Uterus (tissue), 4 donors: Measurements from ENCODE around the gene ARMS2. TPM values are rescaled to one million over a fixed set of nuclear protein-coding genes. Genes with fewer than 3 reads are reported as not detected.

Experiments used
- DNase-seq, 2 donors: peaks; one replicate each; pipeline ENCODE4 v3.0.0-alpha.2; 2019 to 2020
- H3K27ac ChIP-seq, 2 donors: fragments of 200-600 bp; sonication (generic); 1 replicate in 1 of 2; 2 replicates in 1 of 2; pipeline ENCODE4 v1.5.1; 2016 to 2018
- H3K27me3 ChIP-seq, 2 donors: fragments of 200-600 bp; sonication (generic); one replicate each; pipeline ENCODE4 v1.5.1; 2018 to 2019; ENCODE audit warnings: control low read depth in 1 of 2
- H3K36me3 ChIP-seq, 2 donors: fragments of 200-600 bp; sonication (generic); one replicate each; pipeline ENCODE4 v1.5.1; 2019; ENCODE audit warnings: control low read depth in 1 of 2
- H3K4me1 ChIP-seq, 2 donors: fragments of 200-600 bp; sonication (generic); one replicate each; pipeline ENCODE4 v1.5.1; 2018 to 2019; ENCODE audit warnings: control low read depth in 1 of 2
- H3K4me3 ChIP-seq, 2 donors: fragments of 200-600 bp; sonication (generic); 1 replicate in 1 of 2; 2 replicates in 1 of 2; pipeline ENCODE4 v1.5.1; 2018 to 2019; ENCODE audit warnings: mild to moderate bottlenecking in 1 of 2
- H3K9me3 ChIP-seq, 2 donors: fragments of 200-600 bp; sonication (generic); one replicate each; pipeline ENCODE4 v1.5.1; 2019; ENCODE audit warnings: control low read depth in 1 of 2
- CTCF ChIP-seq, 4 experiments: fragments of 200-600 bp in 2 of 4; fragments of 450-650 bp in 2 of 4; sonication (generic) in 2 of 4; IDR thresholded peaks; one replicate each; pipeline ENCODE4 v1.5.1; 2016 to 2019; ENCODE audit warnings: antibody characterized with exemption in 4 of 4, mild to moderate bottlenecking in 2 of 4, moderate library complexity in 1 of 4
- POLR2A ChIP-seq, 2 donors: fragments of 450-650 bp; IDR thresholded peaks; one replicate each; pipeline ENCODE4 v1.6.1; 2016; ENCODE audit warnings: antibody characterized with exemption in 2 of 2, mild to moderate bottlenecking in 1 of 2, moderate library complexity in 1 of 2
- intact Hi-C: fragments of 100-400 bp; cut with DNase I; formaldehyde crosslinking; loops from one replicate; pipeline ENCODE4 v1.15.1; 2023; ENCODE audit warnings: low total_unique reads
- total RNA-seq, 4 donors: library from RNA; depleted of rRNA in 3 of 4; stranded (reverse); fragments of >200 nt in 3 of 4; gene quantifications; one replicate each; pipeline versions ENCODE4 v1.1.0 to v1.2.4, GENCODE V29; 2014 to 2023
- donor health status: DM: yes; HTN: yes; CAD: no.

ARMS2 gene, protein sequence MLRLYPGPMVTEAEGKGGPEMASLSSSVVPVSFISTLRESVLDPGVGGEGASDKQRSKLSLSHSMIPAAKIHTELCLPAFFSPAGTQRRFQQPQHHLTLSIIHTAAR
- not detected for total RNA-seq

DNA sequence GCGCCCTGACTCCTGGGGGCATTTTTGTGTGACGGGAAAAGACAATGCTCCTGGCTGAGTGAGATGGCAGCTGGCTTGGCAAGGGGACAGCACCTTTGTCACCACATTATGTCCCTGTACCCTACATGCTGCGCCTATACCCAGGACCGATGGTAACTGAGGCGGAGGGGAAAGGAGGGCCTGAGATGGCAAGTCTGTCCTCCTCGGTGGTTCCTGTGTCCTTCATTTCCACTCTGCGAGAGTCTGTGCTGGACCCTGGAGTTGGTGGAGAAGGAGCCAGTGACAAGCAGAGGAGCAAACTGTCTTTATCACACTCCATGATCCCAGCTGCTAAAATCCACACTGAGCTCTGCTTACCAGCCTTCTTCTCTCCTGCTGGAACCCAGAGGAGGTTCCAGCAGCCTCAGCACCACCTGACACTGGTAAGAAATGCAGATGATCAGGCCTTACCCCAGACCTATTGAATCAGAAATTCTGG is at the start of gene ARMS2:
Gene ARMS2, plus strand, starts transcription at position 51 of the 478 bp plus-strand sequence. Its CDS starts 75 bp downstream, at position 126.
- TF ChIP-seq CTCF (IDR thresholded peaks at IDR 0.05) (no peak), POLR2A (IDR thresholded peaks at IDR 0.05) (no peak)
- H3K9me3 ChIP-seq = no peaks in the 10 kb centered on the region
- intact Hi-C loops = no loop called here
- no peak within 1 kb of the TSS for H3K4me3 ChIP-seq
- no peak for DNase-seq
- H3K36me3 ChIP-seq = no peaks in the 10 kb centered on the region
- H3K4me1 ChIP-seq = no peaks in the 10 kb centered on the region
- no peak within 1 kb of the TSS for H3K27ac ChIP-seq
- no peaks in the 10 kb centered on the region for H3K27me3 ChIP-seq

DNA sequence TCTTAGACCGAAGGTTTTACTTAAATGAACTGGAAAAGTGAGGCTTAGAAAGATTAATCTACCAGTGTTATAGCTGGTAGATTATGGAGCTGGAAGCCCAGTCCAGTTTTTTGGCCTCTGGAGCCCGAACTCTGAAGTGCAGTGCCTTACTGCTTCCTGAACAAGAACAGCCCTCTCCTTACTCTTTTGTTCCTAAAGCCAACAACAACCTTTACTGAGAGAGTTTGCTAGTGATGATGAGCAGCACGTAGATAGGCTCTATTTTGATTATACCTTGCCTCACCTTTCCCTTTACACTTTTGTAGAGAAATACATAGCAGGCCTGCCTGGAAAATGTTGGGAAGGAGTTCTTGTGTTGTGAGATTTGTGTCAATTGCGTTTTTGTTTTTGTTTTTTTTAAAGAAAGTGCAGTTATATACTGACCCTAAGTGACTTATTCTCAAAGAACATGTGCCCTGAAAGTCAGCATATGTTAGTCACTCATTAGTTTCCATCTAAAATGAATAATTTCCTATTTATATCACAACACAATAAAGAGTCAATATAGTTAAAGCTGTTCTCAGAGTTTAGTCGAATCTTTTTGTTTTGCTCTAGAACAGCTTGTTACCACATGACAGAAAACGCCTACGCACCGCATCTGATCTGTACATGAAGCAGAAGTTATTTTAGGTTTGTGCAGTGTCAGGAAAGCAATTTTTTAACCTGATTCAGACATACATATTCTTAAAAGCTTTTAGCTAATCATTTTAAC is 46.9 kb upstream of the ARMS2 start:
- Histone ChIP-seq H3K4me3 (no peak overlapping the region), H3K36me3 (no peaks in the 10 kb centered on the region), H3K27ac (peak overlapping the region; percentile 18 to 76), H3K4me1 (no peaks in the 10 kb centered on the region), H3K9me3 (no peaks in the 10 kb centered on the region), H3K27me3 (no peaks in the 10 kb centered on the region)
- TF ChIP-seq CTCF (IDR thresholded peaks at IDR 0.05) = no peak
- no peak for TF ChIP-seq POLR2A (IDR thresholded peaks at IDR 0.05)
- DNase-seq = peak; percentile 21 to 28
- intact Hi-C loops = no loop called here

GRCh38 chr10:122413327-122413726 is 41.1 kb upstream of the ARMS2 start:
- intact Hi-C loops = no loop called here
- H3K36me3 ChIP-seq = no peaks in the 10 kb centered on the region

DNA sequence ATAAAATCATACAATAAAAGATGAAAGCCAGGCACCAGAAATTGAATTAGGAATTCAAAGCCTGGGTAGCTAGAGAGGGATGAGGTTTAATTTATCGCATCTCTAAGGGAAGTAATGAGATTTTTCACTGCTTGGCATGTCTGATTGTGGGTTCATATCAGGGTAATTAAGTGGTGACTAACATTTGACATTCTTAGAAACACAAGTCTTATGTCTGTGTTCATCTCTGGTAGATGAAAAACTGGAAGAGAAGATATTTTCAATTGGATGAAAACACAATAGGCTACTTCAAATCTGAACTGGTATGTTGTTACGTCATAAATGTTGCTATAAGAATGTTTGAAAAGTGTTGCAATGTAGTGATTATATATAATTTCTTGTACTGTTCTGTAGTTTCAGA is 36.8 kb upstream of the ARMS2 start:
- no peaks in the 10 kb centered on the region for H3K9me3 ChIP-seq
- H3K4me1 ChIP-seq = no peaks in the 10 kb centered on the region
- H3K27ac ChIP-seq = no peak overlapping the region
- intact Hi-C loops = no loop called here
- H3K36me3 ChIP-seq = no peaks in the 10 kb centered on the region
- no peak overlapping the region for H3K4me3 ChIP-seq
- TF ChIP-seq POLR2A (IDR thresholded peaks at IDR 0.05) (no peak), CTCF (IDR thresholded peaks at IDR 0.05) (no peak)
- DNase-seq = no peak
- H3K27me3 ChIP-seq = no peaks in the 10 kb centered on the region

More at GRCh38 chr10:122413327-122413726, 41.1 kb upstream of the ARMS2 start:
- H3K27ac ChIP-seq = no peak overlapping the region
- H3K4me1 ChIP-seq = no peaks in the 10 kb centered on the region
- DNase-seq = no peak
- H3K9me3 ChIP-seq = no peaks in the 10 kb centered on the region
- H3K4me3 ChIP-seq = no peak overlapping the region
- no peak for TF ChIP-seq POLR2A (IDR thresholded peaks at IDR 0.05)
- TF ChIP-seq CTCF (IDR thresholded peaks at IDR 0.05) = no peak
- H3K27me3 ChIP-seq = no peaks in the 10 kb centered on the region

DNA sequence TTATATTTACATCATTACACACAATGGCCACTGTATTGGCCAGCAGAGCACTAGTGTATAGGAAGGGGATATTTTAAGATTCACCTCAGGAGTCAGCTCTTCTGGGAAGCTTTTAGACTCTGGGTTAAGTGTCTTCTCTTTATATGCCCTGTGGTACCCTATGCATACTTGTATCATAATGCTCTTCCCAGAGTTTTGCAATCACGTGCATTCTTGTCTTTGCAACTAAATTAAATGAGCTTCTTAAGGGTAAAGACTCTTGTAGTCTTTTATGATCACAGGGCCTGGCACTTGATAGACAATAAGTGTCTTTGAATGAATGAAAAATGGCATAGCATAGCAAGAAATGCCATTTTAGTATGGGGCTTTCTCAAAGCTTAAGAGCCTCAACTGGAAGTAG is 35.4 kb upstream of the ARMS2 start:
- no peaks in the 10 kb centered on the region for H3K9me3 ChIP-seq
- no peaks in the 10 kb centered on the region for H3K36me3 ChIP-seq
- DNase-seq = no peak
- H3K4me3 ChIP-seq = no peak overlapping the region
- H3K27ac ChIP-seq = no peak overlapping the region
- TF ChIP-seq CTCF (IDR thresholded peaks at IDR 0.05) = no peak
- TF ChIP-seq POLR2A (IDR thresholded peaks at IDR 0.05) = no peak
- intact Hi-C loops = no loop called here
- no peaks in the 10 kb centered on the region for H3K27me3 ChIP-seq
- H3K4me1 ChIP-seq = no peaks in the 10 kb centered on the region
